Mesothelial cell of epicardium (in vitro differentiated cells): Measurements from ENCODE around the gene ZNF831. TPM values are rescaled to one million over a fixed set of nuclear protein-coding genes. Genes with fewer than 3 reads are reported as not detected.

Experiments used
- DNase-seq, 2 experiments: peaks; one replicate each; pipeline ENCODE4 v3.0.0; 2021; ENCODE audit warnings: low spot score in 2 of 2; ENCODE audit not compliant: unreplicated experiment in 2 of 2
- H3K27ac Mint-ChIP-seq: 2 replicates; pipeline ENCODE4 v1.8.0; 2021; ENCODE audit warnings: mixed read lengths
- H3K27me3 Mint-ChIP-seq: 2 replicates; pipeline ENCODE4 v1.8.0; 2021; ENCODE audit warnings: low read depth, mixed read lengths
- H3K36me3 Mint-ChIP-seq: 2 replicates; pipeline ENCODE4 v1.8.0; 2021; ENCODE audit warnings: mixed read lengths
- H3K4me1 Mint-ChIP-seq: 2 replicates; pipeline ENCODE4 v1.8.0; 2021; ENCODE audit warnings: mixed read lengths
- H3K4me3 Mint-ChIP-seq: 2 replicates; pipeline ENCODE4 v1.8.0; 2021; ENCODE audit warnings: mild to moderate bottlenecking, moderate library complexity, mixed read lengths
- H3K9me3 Mint-ChIP-seq: 2 replicates; pipeline ENCODE4 v1.8.0; 2021; ENCODE audit warnings: mixed read lengths
- CTCF ChIP-seq: fragments of 200-600 bp; sonication (generic); IDR thresholded peaks from one replicate; pipeline ENCODE4 v1.5.0; 2021; ENCODE audit warnings: antibody characterized with exemption; ENCODE audit not compliant: unreplicated experiment
- total RNA-seq: library from RNA; stranded (reverse); gene quantifications from 3 replicates; pipeline ENCODE4 v1.2.1, GENCODE V29; 2021

ZNF831 gene
- total RNA-seq, 1 donor from 2014 or later = 0.02 TPM

GRCh38 chr20:59192533-59192896 is 28.9 kb downstream of the ZNF831 start:
- no peaks in the 10 kb centered on the region for H3K36me3 Mint-ChIP-seq
- no peaks in the 10 kb centered on the region for H3K4me1 Mint-ChIP-seq
- H3K27ac Mint-ChIP-seq = no peak overlapping the region
- no peak for TF ChIP-seq CTCF
- peaks cover 28% of the 10 kb centered on the region for H3K27me3 Mint-ChIP-seq
- no peaks in the 10 kb centered on the region for H3K9me3 Mint-ChIP-seq
- DNase-seq = no peak
- no peak overlapping the region for H3K4me3 Mint-ChIP-seq

- DNase-seq = no peak
- no peak for TF ChIP-seq CTCF
- H3K27me3 Mint-ChIP-seq = peaks cover 34% of the 10 kb centered on the region
- H3K27ac Mint-ChIP-seq = no peak overlapping the region
- no peak overlapping the region for H3K4me3 Mint-ChIP-seq
- no peaks in the 10 kb centered on the region for H3K36me3 Mint-ChIP-seq
- no peaks in the 10 kb centered on the region for H3K9me3 Mint-ChIP-seq
- no peaks in the 10 kb centered on the region for H3K4me1 Mint-ChIP-seq
Measured at GRCh38 chr20:59193325-59193724, 29.7 kb downstream of the ZNF831 start.

- Mint-ChIP-seq H3K4me3 (no peak overlapping the region), H3K9me3 (no peaks in the 10 kb centered on the region), H3K27me3 (peaks cover 36% of the 10 kb centered on the region), H3K36me3 (no peaks in the 10 kb centered on the region), H3K27ac (no peak overlapping the region), H3K4me1 (no peaks in the 10 kb centered on the region)
- TF ChIP-seq CTCF = no peak
- no peak for DNase-seq
Measured at GRCh38 chr20:59194023-59194935, 30.7 kb downstream of the ZNF831 start.

- Mint-ChIP-seq H3K4me1 (no peaks in the 10 kb centered on the region), H3K27ac (no peak overlapping the region), H3K4me3 (no peak overlapping the region), H3K36me3 (no peaks in the 10 kb centered on the region), H3K27me3 (peaks cover 39% of the 10 kb centered on the region), H3K9me3 (peaks cover 8% of the 10 kb centered on the region)
- TF ChIP-seq CTCF = no peak
- no peak for DNase-seq
Measured at GRCh38 chr20:59195316-59195993, 31.8 kb downstream of the ZNF831 start.

GRCh38 chr20:59204165-59204894 is 40.7 kb downstream of the ZNF831 start:
- H3K4me3 Mint-ChIP-seq = no peak overlapping the region
- peaks cover 11% of the 10 kb centered on the region for H3K9me3 Mint-ChIP-seq
- H3K27me3 Mint-ChIP-seq = peaks cover 62% of the 10 kb centered on the region
- no peak for TF ChIP-seq CTCF
- no peaks in the 10 kb centered on the region for H3K36me3 Mint-ChIP-seq
- H3K4me1 Mint-ChIP-seq = no peaks in the 10 kb centered on the region
- DNase-seq = no peak
- H3K27ac Mint-ChIP-seq = no peak overlapping the region
